ENCODE measurements around the gene TMED9.

GRCh38 chr5:177606071-177607051 is 14.4 kb downstream of the TMED9 start:
- TF ChIP-seq CTCF (IDR thresholded peaks at IDR 0.05; ENCODE audit: low read depth, low read length) = no peak
- no peak for TF ChIP-seq EZH2phosphoT487 (IDR thresholded peaks at IDR 0.05; ENCODE audit: low read depth)

All from OCI-LY3 (cell line).